ENCODE results near the gene SPAG16.

The SPAG16 gene

GRCh38 chr2:214232271-214232670 lies 948.0 kb downstream of the SPAG16 start:
- no peak overlapping the region for H3K4me2 ChIP-seq (ENCODE audit: low read length, poor library complexity, severe bottlenecking)
- no peak overlapping the region for H3K9ac ChIP-seq (ENCODE audit: low read length)
- no CpG with 5 or more reads among the region's 2 CpGs for WGBS
- H3K9me3 ChIP-seq (ENCODE audit: control insufficient read depth, low read length): no peaks in the 10 kb centered on the region
- no peak overlapping the region for H2AFZ ChIP-seq (ENCODE audit: low read depth, low read length)
- no peak overlapping the region for H4K8ac ChIP-seq (ENCODE audit: low read length)
- H3K14ac ChIP-seq (ENCODE audit: low read length in 2 of 2): no peak overlapping the region
- H3K36me3 ChIP-seq (ENCODE audit: control insufficient read depth in 1 of 2, insufficient read depth in 2 of 2, low read depth in 1 of 2, low read length in 2 of 2): no peaks in the 10 kb centered on the region
- no peak overlapping the region for H3K4me3 ChIP-seq (ENCODE audit: insufficient read depth in 1 of 2, low read depth in 1 of 2, low read length in 2 of 2)
- no peak overlapping the region for H3K23ac ChIP-seq (ENCODE audit: low read length in 2 of 2)
- H2BK5ac ChIP-seq (ENCODE audit: low read depth, low read length, poor library complexity, severe bottlenecking): no peak overlapping the region
- no peak overlapping the region for H3K4ac ChIP-seq (ENCODE audit: low read depth in 1 of 2, low read length in 2 of 2)
- no peak overlapping the region for H2BK15ac ChIP-seq (ENCODE audit: low read depth, poor library complexity, severe bottlenecking)
- H3K18ac ChIP-seq (ENCODE audit: low read depth in 1 of 2, low read length in 2 of 2): no peak overlapping the region
- no peaks in the 10 kb centered on the region for H3K27me3 ChIP-seq (ENCODE audit: control insufficient read depth in 1 of 2, insufficient read depth in 1 of 2, low read length in 2 of 2)
- DNase-seq: no peak
- no peak overlapping the region for H2AK5ac ChIP-seq (ENCODE audit: low read length, severe bottlenecking)
- no peak overlapping the region for H2BK12ac ChIP-seq (ENCODE audit: low read length in 2 of 2)
- H3K27ac ChIP-seq (ENCODE audit: low read length, poor library complexity, severe bottlenecking): no peak overlapping the region
- no peak overlapping the region for H4K91ac ChIP-seq (ENCODE audit: low read length)
- no peaks in the 10 kb centered on the region for H3K4me1 ChIP-seq (ENCODE audit: control insufficient read depth, insufficient read depth, low read depth, low read length)
- H2BK120ac ChIP-seq (ENCODE audit: low read depth, low read length): no peak overlapping the region
- H3K79me1 ChIP-seq (replicated peaks; ENCODE audit: low read length, poor library complexity, severe bottlenecking): no peaks in the 10 kb centered on the region

- Histone ChIP-seq H2AFZ (ENCODE audit: low read depth, low read length) (no peak overlapping the region), H2BK12ac (ENCODE audit: low read length in 2 of 2) (no peak overlapping the region), H3K18ac (ENCODE audit: low read depth in 1 of 2, low read length in 2 of 2) (no peak overlapping the region), H4K91ac (ENCODE audit: low read length) (no peak overlapping the region), H3K4me2 (ENCODE audit: low read length, poor library complexity, severe bottlenecking) (no peak overlapping the region), H3K14ac (ENCODE audit: low read length in 2 of 2) (no peak overlapping the region), H3K79me1 (replicated peaks; ENCODE audit: low read length, poor library complexity, severe bottlenecking) (no peaks in the 10 kb centered on the region), H3K4ac (ENCODE audit: low read depth in 1 of 2, low read length in 2 of 2) (no peak overlapping the region), H3K27ac (ENCODE audit: low read length, poor library complexity, severe bottlenecking) (no peak overlapping the region), H3K9ac (ENCODE audit: low read length) (no peak overlapping the region), H2AK5ac (ENCODE audit: low read length, severe bottlenecking) (no peak overlapping the region), H3K9me3 (ENCODE audit: control insufficient read depth, low read length) (no peaks in the 10 kb centered on the region), H4K8ac (ENCODE audit: low read length) (no peak overlapping the region), H2BK120ac (ENCODE audit: low read depth, low read length) (no peak overlapping the region), H3K36me3 (ENCODE audit: control insufficient read depth in 1 of 2, insufficient read depth in 2 of 2, low read depth in 1 of 2, low read length in 2 of 2) (no peaks in the 10 kb centered on the region), H2BK15ac (ENCODE audit: low read depth, poor library complexity, severe bottlenecking) (no peak overlapping the region), H3K23ac (ENCODE audit: low read length in 2 of 2) (no peak overlapping the region), H3K27me3 (ENCODE audit: control insufficient read depth in 1 of 2, insufficient read depth in 1 of 2, low read length in 2 of 2) (no peaks in the 10 kb centered on the region), H3K4me1 (ENCODE audit: control insufficient read depth, insufficient read depth, low read depth, low read length) (no peaks in the 10 kb centered on the region), H3K4me3 (ENCODE audit: insufficient read depth in 1 of 2, low read depth in 1 of 2, low read length in 2 of 2) (no peak overlapping the region), H2BK5ac (ENCODE audit: low read depth, low read length, poor library complexity, severe bottlenecking) (peak overlapping the region; percentile 66)
- DNase-seq: no peak
These were observed 948.9 kb downstream of the SPAG16 start for GRCh38 chr2:214233164-214233563.

- Histone ChIP-seq H3K36me3 (ENCODE audit: control insufficient read depth in 1 of 2, insufficient read depth in 2 of 2, low read depth in 1 of 2, low read length in 2 of 2) (no peaks in the 10 kb centered on the region), H3K4ac (ENCODE audit: low read depth in 1 of 2, low read length in 2 of 2) (no peak overlapping the region), H3K27me3 (ENCODE audit: control insufficient read depth in 1 of 2, insufficient read depth in 1 of 2, low read length in 2 of 2) (no peaks in the 10 kb centered on the region), H2BK5ac (ENCODE audit: low read depth, low read length, poor library complexity, severe bottlenecking) (no peak overlapping the region), H3K9me3 (ENCODE audit: control insufficient read depth, low read length) (no peaks in the 10 kb centered on the region), H2BK12ac (ENCODE audit: low read length in 2 of 2) (no peak overlapping the region), H2BK120ac (ENCODE audit: low read depth, low read length) (no peak overlapping the region), H3K4me2 (ENCODE audit: low read length, poor library complexity, severe bottlenecking) (no peak overlapping the region), H3K79me1 (replicated peaks; ENCODE audit: low read length, poor library complexity, severe bottlenecking) (no peaks in the 10 kb centered on the region), H3K9ac (ENCODE audit: low read length) (no peak overlapping the region), H3K27ac (ENCODE audit: low read length, poor library complexity, severe bottlenecking) (no peak overlapping the region), H2AFZ (ENCODE audit: low read depth, low read length) (no peak overlapping the region), H2BK15ac (ENCODE audit: low read depth, poor library complexity, severe bottlenecking) (no peak overlapping the region), H3K23ac (ENCODE audit: low read length in 2 of 2) (no peak overlapping the region), H3K18ac (ENCODE audit: low read depth in 1 of 2, low read length in 2 of 2) (no peak overlapping the region), H2AK5ac (ENCODE audit: low read length, severe bottlenecking) (no peak overlapping the region), H3K4me1 (ENCODE audit: control insufficient read depth, insufficient read depth, low read depth, low read length) (no peaks in the 10 kb centered on the region), H4K91ac (ENCODE audit: low read length) (no peak overlapping the region), H3K4me3 (ENCODE audit: insufficient read depth in 1 of 2, low read depth in 1 of 2, low read length in 2 of 2) (no peak overlapping the region), H3K14ac (ENCODE audit: low read length in 2 of 2) (no peak overlapping the region), H4K8ac (ENCODE audit: low read length) (no peak overlapping the region)
- DNase-seq: no peak
- no CpG with 5 or more reads among the region's 1 CpG for WGBS
These were observed 958.5 kb downstream of the SPAG16 start for GRCh38 chr2:214242797-214243196.

GRCh38 chr2:214244847-214245246 lies 960.6 kb downstream of the SPAG16 start:
- Histone ChIP-seq H4K8ac (ENCODE audit: low read length) (no peak overlapping the region), H3K18ac (ENCODE audit: low read depth in 1 of 2, low read length in 2 of 2) (no peak overlapping the region), H3K36me3 (ENCODE audit: control insufficient read depth in 1 of 2, insufficient read depth in 2 of 2, low read depth in 1 of 2, low read length in 2 of 2) (no peaks in the 10 kb centered on the region), H2BK120ac (ENCODE audit: low read depth, low read length) (no peak overlapping the region), H3K23ac (ENCODE audit: low read length in 2 of 2) (no peak overlapping the region), H3K4me1 (ENCODE audit: control insufficient read depth, insufficient read depth, low read depth, low read length) (no peaks in the 10 kb centered on the region), H3K4me3 (ENCODE audit: insufficient read depth in 1 of 2, low read depth in 1 of 2, low read length in 2 of 2) (no peak overlapping the region), H2BK5ac (ENCODE audit: low read depth, low read length, poor library complexity, severe bottlenecking) (no peak overlapping the region), H2AFZ (ENCODE audit: low read depth, low read length) (no peak overlapping the region), H3K27me3 (ENCODE audit: control insufficient read depth in 1 of 2, insufficient read depth in 1 of 2, low read length in 2 of 2) (no peaks in the 10 kb centered on the region), H3K9me3 (ENCODE audit: control insufficient read depth, low read length) (no peaks in the 10 kb centered on the region), H4K91ac (ENCODE audit: low read length) (no peak overlapping the region), H3K27ac (ENCODE audit: low read length, poor library complexity, severe bottlenecking) (no peak overlapping the region), H3K4me2 (ENCODE audit: low read length, poor library complexity, severe bottlenecking) (no peak overlapping the region), H3K79me1 (replicated peaks; ENCODE audit: low read length, poor library complexity, severe bottlenecking) (no peaks in the 10 kb centered on the region), H3K14ac (ENCODE audit: low read length in 2 of 2) (no peak overlapping the region), H2AK5ac (ENCODE audit: low read length, severe bottlenecking) (no peak overlapping the region), H2BK15ac (ENCODE audit: low read depth, poor library complexity, severe bottlenecking) (no peak overlapping the region), H3K4ac (ENCODE audit: low read depth in 1 of 2, low read length in 2 of 2) (no peak overlapping the region), H3K9ac (ENCODE audit: low read length) (no peak overlapping the region), H2BK12ac (ENCODE audit: low read length in 2 of 2) (no peak overlapping the region)
- WGBS: no CpG with 5 or more reads among the region's 1 CpG
- no peak for DNase-seq

Data from mesenchymal stem cell (in vitro differentiated cells and primary cell).